GM19468 (cell line): ENCODE results near the gene STAM.

Experiments
- ATAC-seq: cut with Tn5 transposase; IDR thresholded peaks from one replicate; pipeline ENCODE4 v1.9.1; 2021; ENCODE audit warnings: mild to moderate bottlenecking, moderate library complexity, moderate number of reproducible peaks; ENCODE audit not compliant: unreplicated experiment; ENCODE audit errors: extremely low read depth

The STAM gene

GRCh38 chr10:17756557-17757217 is 112.7 kb downstream of the STAM start:
- peak; percentile 94 for ATAC-seq

GRCh38 chr10:17758200-17758599 is 114.2 kb downstream of the STAM start:
- ATAC-seq = no peak

GRCh38 chr10:17758896-17759295 is 114.9 kb downstream of the STAM start:
- ATAC-seq = no peak

- no peak for ATAC-seq
Measured at GRCh38 chr10:17764142-17764541, 120.2 kb downstream of the STAM start.

- no peak for ATAC-seq
Measured at GRCh38 chr10:17765602-17766001, 121.7 kb downstream of the STAM start.
